Measurements from ENCODE around the gene ATP8A2. TPM values are rescaled to one million over a fixed set of nuclear protein-coding genes. Genes with fewer than 3 reads are reported as not detected.

Gene ATP8A2
- total RNA-seq, 1 experiment from 2014 or later = 5.2 TPM

DNA sequence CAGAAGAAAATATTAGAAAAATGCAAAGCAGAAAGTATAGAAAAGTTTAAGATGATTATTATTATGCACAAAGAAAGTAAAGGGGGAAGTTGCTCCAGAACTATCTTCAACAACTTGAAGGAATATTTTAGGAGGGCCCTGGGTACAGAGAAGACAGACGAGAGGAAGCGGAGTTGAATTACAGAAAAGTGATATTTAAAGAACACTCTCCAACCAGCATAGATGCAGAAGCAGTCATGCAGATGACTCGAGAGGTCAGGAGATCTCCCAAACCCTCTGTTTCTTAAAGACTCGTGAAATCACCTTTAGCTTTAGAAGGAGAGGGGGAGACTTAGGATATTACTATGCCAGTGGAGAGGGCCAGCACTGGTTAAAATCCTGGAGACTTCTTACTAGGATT is 688.6 kb downstream of the ATP8A2 start:
- H3K4me3 Mint-ChIP-seq = no peak overlapping the region
- H3K36me3 Mint-ChIP-seq = no peaks in the 10 kb centered on the region
- H3K27ac Mint-ChIP-seq = no peak overlapping the region
- ATAC-seq (no peak), DNase-seq (ENCODE audit: low spot score) (no peak)
- TF ChIP-seq FOXK1 (CRISPR knock-in tag; IDR thresholded peaks at IDR 0.05) (no peak), SP1 (CRISPR knock-in tag; conservative IDR thresholded peaks at IDR 0.05) (no peak), CREM (CRISPR knock-in tag; IDR thresholded peaks at IDR 0.05) (no peak), ATF1 (CRISPR knock-in tag; IDR thresholded peaks at IDR 0.05) (no peak), ZNF416 (CRISPR knock-in tag; IDR thresholded peaks at IDR 0.05) (no peak)
- POLR2A ChIA-PET = no interaction called here
- no peaks in the 10 kb centered on the region for H3K9me3 Mint-ChIP-seq
- H3K27me3 Mint-ChIP-seq (ENCODE audit: low read depth) = no peaks in the 10 kb centered on the region
- H3K4me1 Mint-ChIP-seq = peaks cover 29% of the 10 kb centered on the region
- CTCF ChIA-PET = no interaction called here

DNA sequence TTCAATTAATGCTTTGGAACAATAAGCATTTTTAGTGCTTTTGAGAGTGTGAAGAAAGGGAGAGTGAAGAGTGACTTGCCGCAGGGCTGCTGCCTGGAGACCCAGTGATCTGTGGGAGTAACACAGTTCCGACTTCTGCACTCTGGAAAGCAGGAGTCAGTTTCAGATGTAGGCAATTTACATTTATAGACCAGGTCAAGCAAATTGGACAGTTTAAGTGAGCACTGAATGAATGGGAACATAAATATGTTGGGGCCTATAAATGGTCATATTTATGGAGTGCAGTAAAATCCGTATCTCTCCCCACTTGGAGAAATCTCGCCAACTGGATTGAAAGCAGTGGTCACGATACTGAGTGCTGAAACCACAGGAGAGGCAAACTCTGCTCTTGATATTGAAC is 689.5 kb downstream of the ATP8A2 start:
- no peaks in the 10 kb centered on the region for H3K36me3 Mint-ChIP-seq
- H3K4me1 Mint-ChIP-seq = peaks cover 29% of the 10 kb centered on the region
- ATAC-seq (no peak), DNase-seq (ENCODE audit: low spot score) (no peak)
- no peaks in the 10 kb centered on the region for H3K27me3 Mint-ChIP-seq (ENCODE audit: low read depth)
- H3K4me3 Mint-ChIP-seq = no peak overlapping the region
- TF ChIP-seq NR3C1 (CRISPR knock-in tag; conservative IDR thresholded peaks at IDR 0.05; ENCODE audit: low read depth) (no peak), RORB (CRISPR knock-in tag; IDR thresholded peaks at IDR 0.05) (no peak), IRF2 (CRISPR knock-in tag; IDR thresholded peaks at IDR 0.05; ENCODE audit: borderline replicate concordance, low read depth) (no peak), CBFB (CRISPR knock-in tag; IDR thresholded peaks at IDR 0.05; ENCODE audit: low read depth) (no peak), HMGA2 (CRISPR knock-in tag; IDR thresholded peaks at IDR 0.05) (no peak), KAT7 (CRISPR knock-in tag; IDR thresholded peaks at IDR 0.05; ENCODE audit: borderline replicate concordance) (no peak), ZNF121 (CRISPR knock-in tag; IDR thresholded peaks at IDR 0.05) (no peak), NR2C2 (CRISPR knock-in tag; IDR thresholded peaks at IDR 0.05) (no peak), RELA (CRISPR knock-in tag; IDR thresholded peaks at IDR 0.05; ENCODE audit: borderline replicate concordance) (no peak), MXD4 (CRISPR knock-in tag; IDR thresholded peaks at IDR 0.05; ENCODE audit: borderline replicate concordance) (no peak)
- TF ChIP-seq, protein P1, sequence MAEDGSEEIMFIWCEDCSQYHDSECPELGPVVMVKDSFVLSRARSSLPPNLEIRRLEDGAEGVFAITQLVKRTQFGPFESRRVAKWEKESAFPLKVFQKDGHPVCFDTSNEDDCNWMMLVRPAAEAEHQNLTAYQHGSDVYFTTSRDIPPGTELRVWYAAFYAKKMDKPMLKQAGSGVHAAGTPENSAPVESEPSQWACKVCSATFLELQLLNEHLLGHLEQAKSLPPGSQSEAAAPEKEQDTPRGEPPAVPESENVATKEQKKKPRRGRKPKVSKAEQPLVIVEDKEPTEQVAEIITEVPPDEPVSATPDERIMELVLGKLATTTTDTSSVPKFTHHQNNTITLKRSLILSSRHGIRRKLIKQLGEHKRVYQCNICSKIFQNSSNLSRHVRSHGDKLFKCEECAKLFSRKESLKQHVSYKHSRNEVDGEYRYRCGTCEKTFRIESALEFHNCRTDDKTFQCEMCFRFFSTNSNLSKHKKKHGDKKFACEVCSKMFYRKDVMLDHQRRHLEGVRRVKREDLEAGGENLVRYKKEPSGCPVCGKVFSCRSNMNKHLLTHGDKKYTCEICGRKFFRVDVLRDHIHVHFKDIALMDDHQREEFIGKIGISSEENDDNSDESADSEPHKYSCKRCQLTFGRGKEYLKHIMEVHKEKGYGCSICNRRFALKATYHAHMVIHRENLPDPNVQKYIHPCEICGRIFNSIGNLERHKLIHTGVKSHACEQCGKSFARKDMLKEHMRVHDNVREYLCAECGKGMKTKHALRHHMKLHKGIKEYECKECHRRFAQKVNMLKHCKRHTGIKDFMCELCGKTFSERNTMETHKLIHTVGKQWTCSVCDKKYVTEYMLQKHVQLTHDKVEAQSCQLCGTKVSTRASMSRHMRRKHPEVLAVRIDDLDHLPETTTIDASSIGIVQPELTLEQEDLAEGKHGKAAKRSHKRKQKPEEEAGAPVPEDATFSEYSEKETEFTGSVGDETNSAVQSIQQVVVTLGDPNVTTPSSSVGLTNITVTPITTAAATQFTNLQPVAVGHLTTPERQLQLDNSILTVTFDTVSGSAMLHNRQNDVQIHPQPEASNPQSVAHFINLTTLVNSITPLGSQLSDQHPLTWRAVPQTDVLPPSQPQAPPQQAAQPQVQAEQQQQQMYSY (CRISPR knock-in tag; IDR thresholded peaks at IDR 0.05) = no peak
- TF ChIP-seq, protein P2, sequence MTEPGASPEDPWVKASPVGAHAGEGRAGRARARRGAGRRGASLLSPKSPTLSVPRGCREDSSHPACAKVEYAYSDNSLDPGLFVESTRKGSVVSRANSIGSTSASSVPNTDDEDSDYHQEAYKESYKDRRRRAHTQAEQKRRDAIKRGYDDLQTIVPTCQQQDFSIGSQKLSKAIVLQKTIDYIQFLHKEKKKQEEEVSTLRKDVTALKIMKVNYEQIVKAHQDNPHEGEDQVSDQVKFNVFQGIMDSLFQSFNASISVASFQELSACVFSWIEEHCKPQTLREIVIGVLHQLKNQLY (CRISPR knock-in tag; IDR thresholded peaks at IDR 0.05) = no peak
- TF ChIP-seq, protein P3, sequence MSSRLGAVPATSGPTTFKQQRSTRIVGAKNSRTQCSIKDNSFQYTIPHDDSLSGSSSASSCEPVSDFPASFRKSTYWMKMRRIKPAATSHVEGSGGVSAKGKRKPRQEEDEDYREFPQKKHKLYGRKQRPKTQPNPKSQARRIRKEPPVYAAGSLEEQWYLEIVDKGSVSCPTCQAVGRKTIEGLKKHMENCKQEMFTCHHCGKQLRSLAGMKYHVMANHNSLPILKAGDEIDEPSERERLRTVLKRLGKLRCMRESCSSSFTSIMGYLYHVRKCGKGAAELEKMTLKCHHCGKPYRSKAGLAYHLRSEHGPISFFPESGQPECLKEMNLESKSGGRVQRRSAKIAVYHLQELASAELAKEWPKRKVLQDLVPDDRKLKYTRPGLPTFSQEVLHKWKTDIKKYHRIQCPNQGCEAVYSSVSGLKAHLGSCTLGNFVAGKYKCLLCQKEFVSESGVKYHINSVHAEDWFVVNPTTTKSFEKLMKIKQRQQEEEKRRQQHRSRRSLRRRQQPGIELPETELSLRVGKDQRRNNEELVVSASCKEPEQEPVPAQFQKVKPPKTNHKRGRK (CRISPR knock-in tag; IDR thresholded peaks at IDR 0.05; ENCODE audit: borderline replicate concordance) = no peak
- TF ChIP-seq, protein P4, sequence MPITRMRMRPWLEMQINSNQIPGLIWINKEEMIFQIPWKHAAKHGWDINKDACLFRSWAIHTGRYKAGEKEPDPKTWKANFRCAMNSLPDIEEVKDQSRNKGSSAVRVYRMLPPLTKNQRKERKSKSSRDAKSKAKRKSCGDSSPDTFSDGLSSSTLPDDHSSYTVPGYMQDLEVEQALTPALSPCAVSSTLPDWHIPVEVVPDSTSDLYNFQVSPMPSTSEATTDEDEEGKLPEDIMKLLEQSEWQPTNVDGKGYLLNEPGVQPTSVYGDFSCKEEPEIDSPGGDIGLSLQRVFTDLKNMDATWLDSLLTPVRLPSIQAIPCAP (CRISPR knock-in tag; IDR thresholded peaks at IDR 0.05) = no peak
- no peak overlapping the region for H3K27ac Mint-ChIP-seq
- CTCF ChIA-PET = interaction anchor here (1.1 to 2.1 kb wide), 2 partner anchors 23 to 231 kb away, joined by 4 to 19 read pairs; no protein-coding TSS in a partner anchor
- no peaks in the 10 kb centered on the region for H3K9me3 Mint-ChIP-seq
- POLR2A ChIA-PET = interaction anchor here (1.0 kb wide), 1 partner anchor 10 kb away, joined by 3 read pairs; no protein-coding TSS in a partner anchor

All from WTC11 (cell line).